Inferior parietal cortex (tissue), 1 donor: ENCODE data around the gene TMEM120B.

ENCODE experiments used
- DNase-seq: peaks from one replicate; pipeline ENCODE4 v3.0.0-alpha.2; 2016; ENCODE audit errors: extremely low spot score

Gene TMEM120B

GRCh38 chr12:121815263-121815662 lies 102.7 kb downstream of the TMEM120B start:
- no peak for DNase-seq

GRCh38 chr12:121816925-121817647 lies 104.5 kb downstream of the TMEM120B start:
- no peak for DNase-seq

GRCh38 chr12:121817648-121818043 lies 105.1 kb downstream of the TMEM120B start:
- no peak for DNase-seq

GRCh38 chr12:121819212-121819949 lies 106.8 kb downstream of the TMEM120B start:
- no peak for DNase-seq

GRCh38 chr12:121820056-121820455 lies 107.5 kb downstream of the TMEM120B start:
- DNase-seq, result no peak

- DNase-seq, result no peak
These were observed 110.0 kb downstream of the TMEM120B start for GRCh38 chr12:121822393-121823100.

- no peak for DNase-seq
These were observed 110.7 kb downstream of the TMEM120B start for GRCh38 chr12:121823101-121823726.

- DNase-seq, result no peak
These were observed 111.2 kb downstream of the TMEM120B start for GRCh38 chr12:121823727-121824115.

- DNase-seq, result no peak
These were observed 112.5 kb downstream of the TMEM120B start for GRCh38 chr12:121825041-121825523.

GRCh38 chr12:121826318-121827150 lies 114.0 kb downstream of the TMEM120B start:
- no peak for DNase-seq

GRCh38 chr12:121827351-121828099 lies 115.0 kb downstream of the TMEM120B start:
- no peak for DNase-seq

GRCh38 chr12:121828306-121828705 lies 115.8 kb downstream of the TMEM120B start:
- DNase-seq, result no peak

GRCh38 chr12:121828826-121829225 lies 116.3 kb downstream of the TMEM120B start:
- DNase-seq, result no peak

GRCh38 chr12:121829250-121829918 lies 116.8 kb downstream of the TMEM120B start:
- no peak for DNase-seq

GRCh38 chr12:121830134-121830533 lies 117.6 kb downstream of the TMEM120B start:
- DNase-seq, result no peak

GRCh38 chr12:121830588-121831265 lies 118.2 kb downstream of the TMEM120B start:
- DNase-seq, result no peak
